HepG2 (cell line): ENCODE data around the gene SLX1A. TPM values are rescaled to one million over a fixed set of nuclear protein-coding genes. Genes with fewer than 3 reads are reported as not detected.

Experiments
- ATAC-seq: fragments of 200-7000 bp; cut with Tn5 transposase; 3 replicates; pipeline ENCODE4 v1.9.1; 2020; ENCODE audit warnings: mild to moderate bottlenecking, moderate library complexity
- BruUV-seq: library from RNA; stranded (reverse); fragments of 400-500 nt; replicated peaks from 2 replicates; lab custom pipeline; 2021; lab: Mats Ljungman, UMichigan
- CTCF ChIA-PET: fragments of 300-600 bp; formaldehyde crosslinking; extraction: SDS; loops from one replicate; lab custom pipeline; 2021; ENCODE audit warnings: low total read pairs, inconsistent platforms, low intra/inter-chr PET ratio; lab: Yijun Ruan, JAX
- POLR2A ChIA-PET: fragments of 350-600 bp; sonication (Branson Sonifier 250); formaldehyde crosslinking; loops from one replicate; lab custom pipeline; 2020; ENCODE audit warnings: antibody characterized with exemption, inconsistent platforms; lab: Yijun Ruan, JAX
- DNase-seq: peaks from one replicate; pipeline ENCODE4 v3.0.0-alpha.2; 2015; ENCODE audit warnings: low spot score
- FAIRE-seq: peaks from 3 replicates; lab custom pipeline; 2011; peaks lifted over from hg19 to GRCh38; lab: Jason Lieb, UNC
- H2AFZ ChIP-seq: one replicate; pipeline ENCODE4 v1.6.1; 2011; ENCODE audit warnings: low read length, inconsistent platforms
- H3K27ac ChIP-seq: fragments of 300-600 bp; 3 replicates; pipeline ENCODE4 v1.8.0; 2011; ENCODE audit warnings: mixed run types, mild to moderate bottlenecking, mixed read lengths, low read length, inconsistent platforms; ENCODE audit not compliant: insufficient read depth; ENCODE audit errors: extremely low read length
- H3K27me3 ChIP-seq, 2 experiments: fragments of 200-600 bp in 1 of 2; 2 replicates in 1 of 2; 3 replicates in 1 of 2; pipeline versions ENCODE4 v1.6.0 to v1.8.0; 2011; ENCODE audit warnings: low read length in 2 of 2, mild to moderate bottlenecking in 2 of 2, moderate library complexity in 2 of 2, inconsistent platforms in 1 of 2; ENCODE audit not compliant: insufficient read depth in 2 of 2, control insufficient read depth in 1 of 2
- H3K36me3 ChIP-seq, 2 experiments: fragments of 200-600 bp in 1 of 2; replicated peaks in 1 of 2; 2 replicates in 1 of 2; 3 replicates in 1 of 2; pipeline versions ENCODE4 v1.5.1 to v1.8.0; 2011; ENCODE audit warnings: low read length in 2 of 2, inconsistent platforms in 1 of 2; ENCODE audit not compliant: insufficient read depth in 2 of 2, control insufficient read depth in 1 of 2
- H3K4me1 ChIP-seq: 2 replicates; pipeline ENCODE4 v1.5.1; 2012; ENCODE audit warnings: low read length, inconsistent platforms; ENCODE audit not compliant: insufficient read depth
- H3K4me2 ChIP-seq: 2 replicates; pipeline ENCODE4 v1.6.0; 2011; ENCODE audit warnings: low read depth, low read length, inconsistent platforms
- H3K4me3 ChIP-seq, 3 experiments: fragments of 200-600 bp in 1 of 3; sonication (generic), shearing (Covaris generic) in 1 of 3; replicated peaks in 1 of 3; 2 replicates each; pipeline ENCODE4 v1.5.1; 2011 to 2016; ENCODE audit warnings: low read length in 3 of 3, inconsistent platforms in 2 of 3, low read depth in 2 of 3, mild to moderate bottlenecking in 2 of 3, control low read depth in 1 of 3, mixed read lengths in 1 of 3; ENCODE audit not compliant: insufficient read depth in 1 of 3
- H3K79me2 ChIP-seq: one replicate; pipeline ENCODE4 v1.6.1; 2011; ENCODE audit warnings: low read length, inconsistent platforms; ENCODE audit not compliant: insufficient read depth
- H3K9ac ChIP-seq: 2 replicates; pipeline ENCODE4 v1.6.0; 2011; ENCODE audit warnings: mild to moderate bottlenecking, low read depth, low read length, inconsistent platforms; ENCODE audit not compliant: insufficient read depth
- H3K9me3 ChIP-seq: 2 replicates; pipeline ENCODE4 v1.5.1; 2012; ENCODE audit warnings: mild to moderate bottlenecking, low read length
- H4K20me1 ChIP-seq: 2 replicates; pipeline ENCODE4 v1.6.0; 2011; ENCODE audit warnings: inconsistent platforms, mild to moderate bottlenecking, low read length, moderate library complexity; ENCODE audit not compliant: insufficient read depth
- FOXA3 ChIP-seq: IDR thresholded peaks from 2 replicates; pipeline ENCODE4 v1.6.1; 2016; ENCODE audit warnings: missing genetic modification reagents, missing compliant biosample characterization
- HOXA3 ChIP-seq: sonication (generic); formaldehyde crosslinking; IDR thresholded peaks from 2 replicates; pipeline ENCODE4 v1.5.0; 2020; ENCODE audit warnings: missing genetic modification reagents
- KLF11 ChIP-seq: IDR thresholded peaks from 2 replicates; pipeline ENCODE4 v1.6.1; 2016; ENCODE audit warnings: missing compliant biosample characterization
- SAP130 ChIP-seq: IDR thresholded peaks from 2 replicates; pipeline ENCODE4 v1.6.1; 2016; ENCODE audit warnings: low read depth
- SATB2 ChIP-seq: sonication (generic); formaldehyde crosslinking; IDR thresholded peaks from 2 replicates; pipeline ENCODE4 v1.5.0; 2020; ENCODE audit warnings: missing genetic modification reagents
- SMAD9 ChIP-seq: sonication (generic); formaldehyde crosslinking; IDR thresholded peaks from 2 replicates; pipeline ENCODE4 v1.5.1; 2020; ENCODE audit warnings: mild to moderate bottlenecking, missing genetic modification reagents
- ZC3H4 ChIP-seq: sonication (generic); formaldehyde crosslinking; IDR thresholded peaks from 2 replicates; pipeline ENCODE4 v1.4.0; 2020; ENCODE audit warnings: missing genetic modification reagents, borderline replicate concordance
- ZFP82 ChIP-seq: sonication (generic); formaldehyde crosslinking; IDR thresholded peaks from 2 replicates; pipeline ENCODE4 v1.5.1; 2020; ENCODE audit warnings: mild to moderate bottlenecking, missing genetic modification reagents, borderline replicate concordance
- ZNF260 ChIP-seq: sonication (generic); formaldehyde crosslinking; IDR thresholded peaks from 2 replicates; pipeline ENCODE4 v1.4.0; 2020; ENCODE audit warnings: missing genetic modification reagents, low read depth, mild to moderate bottlenecking, borderline replicate concordance
- ZNF263 ChIP-seq: sonication (generic); formaldehyde crosslinking; IDR thresholded peaks from 2 replicates; pipeline ENCODE4 v1.4.0; 2020; ENCODE audit warnings: missing genetic modification reagents
- ZNF44 ChIP-seq: sonication (generic); formaldehyde crosslinking; IDR thresholded peaks from 2 replicates; pipeline ENCODE4 v1.5.1; 2020; ENCODE audit warnings: mild to moderate bottlenecking, missing genetic modification reagents
- ZNF605 ChIP-seq: sonication (generic); formaldehyde crosslinking; IDR thresholded peaks from 2 replicates; pipeline ENCODE4 v1.8.0; 2022; ENCODE audit warnings: mild to moderate bottlenecking, missing genetic modification reagents
- ZNF619 ChIP-seq: sonication (generic); formaldehyde crosslinking; IDR thresholded peaks from 2 replicates; pipeline ENCODE4 v1.4.0; 2020; ENCODE audit warnings: mild to moderate bottlenecking, missing genetic modification reagents
- ZNF75D ChIP-seq: sonication (generic); formaldehyde crosslinking; IDR thresholded peaks from 2 replicates; pipeline ENCODE4 v1.8.1; 2023; ENCODE audit warnings: missing genetic modification reagents, mild to moderate bottlenecking, borderline replicate concordance
- ZNF775 ChIP-seq: sonication (generic); formaldehyde crosslinking; IDR thresholded peaks from 2 replicates; pipeline ENCODE4 v1.4.0; 2020; ENCODE audit warnings: missing genetic modification reagents, mild to moderate bottlenecking, moderate library complexity, borderline replicate concordance
- ZNF816 ChIP-seq: sonication (generic); formaldehyde crosslinking; IDR thresholded peaks from 2 replicates; pipeline ENCODE4 v1.8.0; 2022; ENCODE audit warnings: missing genetic modification reagents, mild to moderate bottlenecking, borderline replicate concordance
- WGBS: methylation state at CpG from one replicate; pipeline ENCODE4 v1.1.6; 2017; ENCODE audit warnings: low lambda C conversion rate; 5-methylcytosine and 5-hydroxymethylcytosine counted together
- in situ Hi-C: cut with HindIII; loops from 2 replicates; pipeline ENCODE4 v1.10.0; 2017; ENCODE audit warnings: low pct_unique_long_range_greater_than_20kb; ENCODE audit not compliant: extremely low pct_ligation_motif_present
- intact Hi-C: fragments of 100-400 bp; cut with micrococcal nuclease; formaldehyde crosslinking; loops from one replicate; pipeline ENCODE4 v1.10.0; 2022; ENCODE audit not compliant: unreplicated experiment
- polyA plus RNA-seq, 8 experiments: library from polyadenylated mRNA; depleted of rRNA in 3 of 8; stranded (reverse) in 7 of 8; unstranded in 1 of 8; fragments of >200 nt; fragmentation: Illumina TruSeq in 4 of 8; extraction: Trizol in 4 of 8; gene quantifications; 2 replicates each; pipeline versions ENCODE4 v1.2.1 to v1.2.3, GENCODE V29; 2011 to 2016; ENCODE audit warnings: low read depth in 4 of 8, missing spikeins in 1 of 8, mixed read lengths in 1 of 8; ENCODE audit not compliant: insufficient read depth in 1 of 8
- total RNA-seq, 5 experiments: library from RNA; depleted of rRNA; stranded (reverse); fragments of >200 nt; fragmentation: Illumina TruSeq; extraction: Trizol; gene quantifications; 2 replicates each; pipeline ENCODE4 v1.2.3, GENCODE V29; 2016; ENCODE audit warnings: low read depth in 1 of 5
- TF ChIP-seq, protein P1 (sequence below), 2 experiments: fragments of 450-650 bp in 1 of 2; sonication (generic) in 1 of 2; formaldehyde crosslinking; IDR thresholded peaks; 2 replicates each; pipeline versions ENCODE4 v1.5.0 to v1.8.0; 2020 to 2022; ENCODE audit warnings: mild to moderate bottlenecking in 1 of 2, missing genetic modification reagents in 1 of 2
- TF ChIP-seq, protein P2 (sequence below): sonication (generic); formaldehyde crosslinking; IDR thresholded peaks from 2 replicates; pipeline ENCODE4 v1.4.0; 2020; ENCODE audit warnings: missing genetic modification reagents, borderline replicate concordance
- TF ChIP-seq, protein P3 (sequence below): sonication (generic); formaldehyde crosslinking; IDR thresholded peaks from 2 replicates; pipeline ENCODE4 v1.4.0; 2020; ENCODE audit warnings: mild to moderate bottlenecking, missing genetic modification reagents

Gene SLX1A
- total and polyA plus RNA-seq, 2 of the 13 experiments (the other 11 are each of a cell fraction or from before 2014, with no cell fraction given): 12.0 to 37.1 TPM

DNA sequence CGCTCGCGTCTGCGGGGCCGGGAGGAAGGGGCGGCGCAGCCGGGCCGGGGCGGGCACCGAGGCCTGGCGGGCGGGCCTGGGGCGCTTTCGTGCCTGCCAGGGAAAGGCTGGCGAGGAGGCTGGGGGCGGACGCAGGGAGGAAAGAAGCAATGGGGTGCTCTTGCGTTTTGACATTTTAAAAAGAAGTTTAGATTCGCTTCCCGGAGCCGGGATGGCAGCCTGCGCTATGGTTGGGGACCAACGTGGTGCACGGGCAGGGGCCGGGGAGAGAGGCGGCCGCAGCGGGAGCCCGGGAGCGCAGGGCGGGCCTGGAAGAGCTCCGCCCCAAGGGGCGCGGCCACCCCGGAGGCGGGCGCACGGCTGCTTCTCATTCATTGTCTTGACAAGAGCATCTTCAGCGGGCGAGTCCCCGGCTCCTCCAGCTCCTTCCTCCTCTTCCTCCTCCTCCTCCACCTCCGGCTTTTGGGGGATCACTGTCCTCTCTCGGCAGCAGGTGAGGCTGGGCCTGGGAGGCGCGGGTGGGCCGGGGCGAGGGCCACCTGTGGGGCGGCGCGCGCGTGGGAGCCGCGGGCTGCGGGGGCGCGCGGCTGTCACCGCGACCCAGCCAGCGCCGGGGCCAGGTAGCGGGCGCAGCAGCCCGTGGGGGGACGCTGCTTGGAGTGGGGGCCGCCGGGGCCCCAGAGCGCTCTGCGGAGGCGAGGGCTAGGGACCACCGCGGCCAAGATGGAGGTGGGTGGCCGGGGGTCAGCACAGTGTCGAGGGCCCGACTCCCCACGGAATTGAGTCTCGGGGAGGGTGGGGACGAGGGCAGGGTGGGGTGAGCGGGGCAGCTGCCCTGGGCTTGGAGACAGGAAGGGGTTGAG is 10.2 kb upstream of the SLX1A start, which contains the start of gene CORO1A:
CORO1A (plus strand) TSS at position 370 of the 863 bp plus-strand sequence. CDS start 1,608 bp downstream, outside the sequence.
- DNase-seq (peak; percentile 51), FAIRE-seq (peak; percentile 72), ATAC-seq (peak; percentile 71)
- Histone ChIP-seq H2AFZ (no peak within 1 kb of the TSS), H3K4me3 (peak within 1 kb of the TSS; percentile 74 to 81 (median 76)), H3K4me1 (peaks cover 58% of the 10 kb centered on the region), H3K27me3 (no peaks in the 10 kb centered on the region; a peak in 1 of 5 replicates), H3K4me2 (peak within 1 kb of the TSS; percentile 87), H3K27ac (no peak within 1 kb of the TSS), H3K36me3 (no peaks in the 10 kb centered on the region), H4K20me1 (no peaks in the 10 kb centered on the region), H3K79me2 (no peaks in the 10 kb centered on the region), H3K9me3 (no peaks in the 10 kb centered on the region), H3K9ac (peak within 1 kb of the TSS; percentile 50)
- intact Hi-C loops (no loop called here), in situ Hi-C loops (no loop called here)
- CTCF ChIA-PET: interaction anchor here (1.1 kb wide), 1 partner anchor 71 kb away, joined by 4 read pairs; no protein-coding TSS in a partner anchor
- WGBS: 8% methylated on average over 50 of the region's 81 CpGs
- POLR2A ChIA-PET: interaction anchor here (0.6 to 2.1 kb wide), 12 partner anchors 11 to 259 kb away, joined by 3 to 9 read pairs (median 4); partner anchors contain the start of genes ALDOA, GDPD3, TBX6 and YPEL3
- BruUV-seq: no TSS peak
- TF ChIP-seq KLF11 (CRISPR knock-in tag) (no peak), ZNF44 (CRISPR knock-in tag) (no peak), SMAD9 (CRISPR knock-in tag) (no peak), ZNF619 (no peak), ZNF263 (CRISPR knock-in tag) (peak; percentile 18; the same call in 1 of the 2 replicates), ZNF75D (CRISPR knock-in tag) (no peak), HOXA3 (peak; percentile 19; the same call in 1 of the 2 replicates), ZNF605 (CRISPR knock-in tag) (peak; percentile 45; the same call in 1 of the 2 replicates), ZNF260 (no peak), SAP130 (CRISPR knock-in tag) (peak; percentile 62; the same call in 1 of the 2 replicates), ZC3H4 (CRISPR knock-in tag) (no peak), SATB2 (CRISPR knock-in tag) (0 out of 2 replicates have a peak, but pooled peaks have one; percentile 47), FOXA3 (CRISPR knock-in tag) (no peak), ZNF775 (CRISPR knock-in tag) (no peak), ZFP82 (CRISPR knock-in tag) (no peak), ZNF816 (CRISPR knock-in tag) (no peak)
- TF ChIP-seq, protein P1, sequence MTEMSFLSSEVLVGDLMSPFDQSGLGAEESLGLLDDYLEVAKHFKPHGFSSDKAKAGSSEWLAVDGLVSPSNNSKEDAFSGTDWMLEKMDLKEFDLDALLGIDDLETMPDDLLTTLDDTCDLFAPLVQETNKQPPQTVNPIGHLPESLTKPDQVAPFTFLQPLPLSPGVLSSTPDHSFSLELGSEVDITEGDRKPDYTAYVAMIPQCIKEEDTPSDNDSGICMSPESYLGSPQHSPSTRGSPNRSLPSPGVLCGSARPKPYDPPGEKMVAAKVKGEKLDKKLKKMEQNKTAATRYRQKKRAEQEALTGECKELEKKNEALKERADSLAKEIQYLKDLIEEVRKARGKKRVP (CRISPR knock-in tag; IDR thresholded peaks at IDR 0.05): no peak
- TF ChIP-seq, protein P2, sequence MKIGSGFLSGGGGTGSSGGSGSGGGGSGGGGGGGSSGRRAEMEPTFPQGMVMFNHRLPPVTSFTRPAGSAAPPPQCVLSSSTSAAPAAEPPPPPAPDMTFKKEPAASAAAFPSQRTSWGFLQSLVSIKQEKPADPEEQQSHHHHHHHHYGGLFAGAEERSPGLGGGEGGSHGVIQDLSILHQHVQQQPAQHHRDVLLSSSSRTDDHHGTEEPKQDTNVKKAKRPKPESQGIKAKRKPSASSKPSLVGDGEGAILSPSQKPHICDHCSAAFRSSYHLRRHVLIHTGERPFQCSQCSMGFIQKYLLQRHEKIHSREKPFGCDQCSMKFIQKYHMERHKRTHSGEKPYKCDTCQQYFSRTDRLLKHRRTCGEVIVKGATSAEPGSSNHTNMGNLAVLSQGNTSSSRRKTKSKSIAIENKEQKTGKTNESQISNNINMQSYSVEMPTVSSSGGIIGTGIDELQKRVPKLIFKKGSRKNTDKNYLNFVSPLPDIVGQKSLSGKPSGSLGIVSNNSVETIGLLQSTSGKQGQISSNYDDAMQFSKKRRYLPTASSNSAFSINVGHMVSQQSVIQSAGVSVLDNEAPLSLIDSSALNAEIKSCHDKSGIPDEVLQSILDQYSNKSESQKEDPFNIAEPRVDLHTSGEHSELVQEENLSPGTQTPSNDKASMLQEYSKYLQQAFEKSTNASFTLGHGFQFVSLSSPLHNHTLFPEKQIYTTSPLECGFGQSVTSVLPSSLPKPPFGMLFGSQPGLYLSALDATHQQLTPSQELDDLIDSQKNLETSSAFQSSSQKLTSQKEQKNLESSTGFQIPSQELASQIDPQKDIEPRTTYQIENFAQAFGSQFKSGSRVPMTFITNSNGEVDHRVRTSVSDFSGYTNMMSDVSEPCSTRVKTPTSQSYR (CRISPR knock-in tag): peak; percentile 24; the same call in 1 of the 2 replicates
- TF ChIP-seq, protein P3, sequence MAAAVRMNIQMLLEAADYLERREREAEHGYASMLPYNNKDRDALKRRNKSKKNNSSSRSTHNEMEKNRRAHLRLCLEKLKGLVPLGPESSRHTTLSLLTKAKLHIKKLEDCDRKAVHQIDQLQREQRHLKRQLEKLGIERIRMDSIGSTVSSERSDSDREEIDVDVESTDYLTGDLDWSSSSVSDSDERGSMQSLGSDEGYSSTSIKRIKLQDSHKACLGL: peak; percentile 36; the same call in 1 of the 2 replicates
